GM21825 (cell line): ENCODE data around the gene LACTBL1.

ENCODE experiments used
- ATAC-seq: cut with Tn5 transposase; IDR thresholded peaks from one replicate; pipeline ENCODE4 v1.9.1; 2021; ENCODE audit warnings: mild to moderate bottlenecking, moderate library complexity; ENCODE audit not compliant: unreplicated experiment

The LACTBL1 gene

DNA sequence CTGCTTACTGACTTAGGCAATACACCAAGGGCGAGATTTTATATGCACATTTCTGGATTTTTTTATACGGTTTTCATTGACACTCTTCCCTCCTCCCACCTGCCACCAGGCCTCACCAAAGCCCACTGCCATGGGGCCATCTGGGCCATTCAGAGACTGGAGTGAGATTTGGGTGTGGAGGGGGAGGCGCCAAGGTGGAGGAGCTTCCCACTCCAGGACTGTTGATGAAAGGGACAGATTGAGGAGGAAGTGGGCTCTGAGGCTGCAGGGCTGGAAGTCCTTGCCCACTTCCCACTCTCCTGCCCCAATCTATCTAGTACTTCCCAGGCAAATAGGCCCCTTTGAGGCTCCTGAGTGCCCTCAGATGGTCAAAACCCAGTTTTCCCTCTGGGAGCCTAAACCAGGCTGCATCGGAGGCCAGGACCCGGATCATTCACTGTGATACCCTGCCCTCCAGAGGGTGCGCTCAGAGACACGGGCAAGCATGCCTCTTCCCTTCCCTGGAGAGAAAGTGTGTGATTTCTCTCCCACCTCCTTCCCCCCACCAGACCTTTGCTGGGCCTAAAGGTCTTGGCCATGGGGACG is 57.9 kb downstream of the LACTBL1 start:
- no peak for ATAC-seq

DNA sequence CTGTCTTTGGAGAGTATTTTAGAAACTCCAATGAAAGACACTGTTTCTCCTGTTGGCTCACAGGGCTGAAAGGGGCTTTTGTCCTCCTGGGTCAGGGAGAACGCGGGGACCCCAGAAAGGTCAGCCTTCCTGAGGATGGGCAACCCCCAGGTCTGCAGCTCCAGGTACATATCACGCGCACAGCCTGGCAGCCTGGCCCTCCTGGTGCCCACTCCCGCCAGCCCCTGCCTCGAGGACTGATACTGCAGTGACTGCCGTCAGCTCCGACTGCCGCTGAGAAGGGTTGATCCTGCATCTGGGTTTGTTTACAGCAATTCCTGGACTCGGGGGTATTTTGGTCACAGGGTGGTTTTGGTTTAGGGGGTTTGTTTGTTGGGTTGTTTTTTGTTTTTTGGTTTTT is 58.5 kb downstream of the LACTBL1 start:
- ATAC-seq, result no peak

DNA sequence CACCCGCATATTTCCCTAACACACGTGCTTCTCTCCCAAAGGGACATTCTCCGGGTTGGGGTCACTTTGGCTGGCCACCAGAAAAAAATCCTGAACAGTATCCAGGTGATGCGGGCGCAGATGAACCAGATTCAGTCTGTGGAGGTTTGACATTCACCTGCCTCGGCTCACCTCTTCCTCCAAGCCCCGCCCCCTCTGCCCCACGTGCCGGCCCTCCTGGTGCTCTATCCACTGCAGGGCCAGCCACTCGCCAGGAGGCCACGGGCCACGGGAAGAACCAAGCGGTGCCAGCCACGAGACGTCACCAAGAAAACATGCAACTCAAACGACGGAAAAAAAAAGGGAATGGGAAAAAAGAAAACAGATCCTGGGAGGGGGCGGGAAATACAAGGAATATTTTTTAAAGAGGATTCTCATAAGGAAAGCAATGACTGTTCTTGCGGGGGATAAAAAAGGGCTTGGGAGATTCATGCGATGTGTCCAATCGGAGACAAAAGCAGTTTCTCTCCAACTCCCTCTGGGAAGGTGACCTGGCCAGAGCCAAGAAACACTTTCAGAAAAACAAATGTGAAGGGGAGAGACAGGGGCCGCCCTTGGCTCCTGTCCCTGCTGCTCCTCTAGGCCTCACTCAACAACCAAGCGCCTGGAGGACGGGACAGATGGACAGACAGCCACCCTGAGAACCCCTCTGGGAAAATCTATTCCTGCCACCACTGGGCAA is 59.1 kb downstream of the LACTBL1 start:
- ATAC-seq, result no peak

DNA sequence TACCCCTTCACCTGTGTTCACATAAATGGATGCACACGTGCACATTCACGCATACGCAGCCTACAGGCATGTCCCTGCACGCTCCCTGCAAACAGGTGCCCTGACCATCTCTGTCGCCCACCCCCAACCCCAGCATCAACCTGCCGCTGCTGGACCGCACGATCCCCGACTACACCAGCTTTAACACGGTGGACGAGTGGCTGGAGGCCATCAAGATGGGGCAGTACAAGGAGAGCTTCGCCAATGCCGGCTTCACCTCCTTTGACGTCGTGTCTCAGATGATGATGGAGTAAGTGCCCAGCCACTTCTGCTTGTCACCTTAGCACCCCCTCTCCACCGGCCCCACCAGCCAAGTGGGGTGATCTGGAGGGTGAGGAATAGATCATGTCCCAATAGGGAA is 60.4 kb downstream of the LACTBL1 start:
- no peak for ATAC-seq

DNA sequence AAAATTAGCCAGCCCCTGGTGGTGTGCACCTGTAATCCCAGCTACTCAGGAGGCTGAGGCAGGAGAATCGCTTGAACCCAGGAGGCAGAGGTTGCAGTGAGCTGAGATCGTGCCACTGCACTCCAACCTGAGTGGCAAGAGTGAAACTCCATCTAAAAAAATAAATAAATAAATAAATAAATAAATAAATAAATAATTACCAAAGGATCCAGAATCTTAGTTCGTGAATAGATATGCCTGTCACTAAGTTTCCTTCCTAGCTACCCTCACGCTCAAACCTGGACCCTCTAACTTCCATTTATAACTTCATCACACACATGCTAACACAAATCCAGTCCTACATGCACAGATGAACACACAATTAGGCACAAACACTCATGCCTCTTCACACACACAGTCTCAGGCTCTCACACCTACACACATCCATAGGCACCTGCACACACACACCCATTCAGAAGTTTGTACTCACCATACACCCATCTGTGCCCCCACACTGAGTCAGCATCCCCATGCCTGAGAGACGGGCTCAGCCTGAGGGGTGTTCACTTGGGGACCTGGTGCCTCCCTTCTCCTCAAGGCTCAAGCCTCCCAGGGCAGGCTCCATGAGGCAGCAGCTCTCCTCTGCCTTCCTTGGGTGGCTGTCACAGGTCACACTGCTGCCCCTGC is 61.5 kb downstream of the LACTBL1 start:
- ATAC-seq, result no peak

DNA sequence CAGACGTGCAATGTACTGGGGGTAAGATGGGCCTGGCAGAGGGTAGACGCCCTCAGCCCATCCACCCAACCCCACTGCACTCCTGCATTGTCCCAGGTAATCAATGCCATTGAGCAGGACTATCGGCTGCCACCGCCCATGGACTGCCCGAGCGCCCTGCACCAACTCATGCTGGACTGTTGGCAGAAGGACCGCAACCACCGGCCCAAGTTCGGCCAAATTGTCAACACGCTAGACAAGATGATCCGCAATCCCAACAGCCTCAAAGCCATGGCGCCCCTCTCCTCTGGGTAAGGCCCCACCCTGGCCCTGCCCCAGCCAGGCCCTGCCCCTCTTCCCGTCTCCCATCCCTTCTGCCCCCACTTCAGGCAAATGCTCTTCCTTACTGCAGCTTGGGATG is 62.4 kb downstream of the LACTBL1 start:
- ATAC-seq, result no peak

DNA sequence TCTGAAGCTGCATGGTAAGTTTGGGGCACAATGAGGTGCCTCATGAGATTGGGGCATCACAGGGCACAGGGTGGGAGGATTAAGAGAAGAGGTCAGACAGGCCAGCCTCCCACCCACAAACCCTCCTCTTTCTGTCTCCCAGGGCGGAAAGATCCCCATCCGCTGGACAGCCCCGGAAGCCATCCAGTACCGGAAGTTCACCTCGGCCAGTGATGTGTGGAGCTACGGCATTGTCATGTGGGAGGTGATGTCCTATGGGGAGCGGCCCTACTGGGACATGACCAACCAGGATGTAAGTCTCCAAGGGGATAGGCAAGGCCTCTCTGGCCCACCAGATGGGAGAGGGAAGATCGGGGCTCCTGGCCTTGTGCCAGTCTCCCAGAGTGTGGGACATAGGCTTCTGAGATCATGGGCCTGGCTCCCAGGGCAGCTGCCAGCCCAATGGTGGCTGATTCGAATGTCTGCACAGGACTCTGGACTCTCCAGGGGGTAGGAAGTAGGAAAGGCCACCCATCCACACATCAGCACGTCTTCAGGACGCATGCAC is 63.7 kb downstream of the LACTBL1 start:
- no peak for ATAC-seq

DNA sequence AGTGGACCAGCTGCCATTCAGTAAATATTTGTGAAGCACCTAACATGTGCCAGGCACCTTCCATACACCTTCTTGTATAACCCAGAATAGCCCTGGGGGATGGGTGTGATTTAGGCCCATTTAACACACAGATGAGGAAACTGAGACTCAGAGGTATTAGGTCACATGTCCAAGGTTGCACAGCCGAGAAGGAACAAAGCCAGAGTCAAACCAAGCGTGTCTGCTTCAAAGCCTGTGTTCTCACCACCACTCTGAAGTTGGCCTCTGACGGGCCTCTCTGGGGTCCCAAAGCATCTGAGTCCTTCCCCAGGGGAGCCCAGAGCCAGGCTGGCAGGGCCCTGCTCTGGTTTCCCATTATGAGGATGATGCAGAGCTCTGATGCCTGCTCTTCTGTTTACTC is 65.1 kb downstream of the LACTBL1 start:
- no peak for ATAC-seq

DNA sequence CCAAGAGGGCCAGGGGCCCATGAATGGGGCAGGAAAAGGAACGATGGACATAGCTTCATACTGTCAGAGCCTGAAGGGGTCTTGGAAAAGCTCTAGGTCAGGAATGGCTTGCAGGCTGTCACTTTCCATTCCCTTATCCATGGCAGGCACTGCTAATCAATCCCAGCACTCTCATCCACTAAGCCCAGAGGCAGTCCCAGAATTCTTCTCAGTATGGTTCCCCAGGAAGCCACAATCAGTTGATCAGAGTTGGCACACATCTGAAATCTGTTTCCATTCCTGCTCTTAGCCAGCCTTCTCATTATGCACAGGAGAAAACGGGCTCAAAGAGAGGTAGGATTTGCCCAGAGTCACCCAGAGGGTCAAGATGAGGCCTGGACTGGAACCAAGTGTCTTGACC is 65.7 kb downstream of the LACTBL1 start:
- no peak for ATAC-seq

DNA sequence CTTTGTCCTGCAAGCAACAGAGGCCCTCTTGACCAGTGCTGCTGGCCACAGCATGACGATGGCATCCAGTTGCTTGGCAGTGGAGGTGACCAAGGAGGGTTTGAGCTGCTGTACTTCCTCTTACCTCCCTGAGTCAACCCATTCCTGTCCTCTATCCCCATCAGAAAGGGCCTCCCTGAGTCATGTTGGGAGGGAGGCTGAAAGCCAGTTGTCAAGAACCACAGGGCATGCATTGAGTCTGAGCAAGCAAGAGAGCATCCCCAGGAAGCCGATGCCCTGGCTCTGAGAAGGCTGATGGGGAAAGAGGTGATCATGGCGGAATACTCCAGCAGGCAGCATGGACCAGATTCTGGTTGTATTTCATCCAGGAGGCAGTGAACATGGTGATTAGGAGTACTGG is 69.6 kb downstream of the LACTBL1 start:
- no peak for ATAC-seq
